T-helper 1 cell treated with Interleukin-12 subunit alpha and Interleukin-12 subunit beta and Interleukin-4 antibody, amounts not matched to agents 30 μg/mL and 1 μg/mL, for 36 hours (primary cell): Measurements from ENCODE around the gene NDUFV3.
"Not testable (repeated sequence)": the region's sequence is repeated elsewhere in the genome, so short reads cannot be mapped to it uniquely, and the experiment has no call there.

Experiments used
- H3K27ac Mint-ChIP-seq: one replicate; pipeline ENCODE4 v1.8.0; 2021; ENCODE audit warnings: mild to moderate bottlenecking, mixed read lengths
- H3K27me3 Mint-ChIP-seq: one replicate; pipeline ENCODE4 v1.8.0; 2021; ENCODE audit warnings: low read depth, mixed read lengths
- H3K36me3 Mint-ChIP-seq: one replicate; pipeline ENCODE4 v1.8.0; 2021; ENCODE audit warnings: low read depth, mixed read lengths
- H3K4me1 Mint-ChIP-seq: one replicate; pipeline ENCODE4 v1.8.0; 2021; ENCODE audit warnings: low read depth, mixed read lengths
- H3K4me3 Mint-ChIP-seq: one replicate; pipeline ENCODE4 v1.8.0; 2021; ENCODE audit warnings: mild to moderate bottlenecking, moderate library complexity, mixed read lengths
- H3K9me3 Mint-ChIP-seq: one replicate; pipeline ENCODE4 v1.8.0; 2021; ENCODE audit warnings: mixed read lengths

Gene NDUFV3

GRCh38 chr21:42892931-42893755 lies at the start of gene NDUFV3:
Gene NDUFV3, plus strand, starts transcription at chr21:42893309. Its CDS starts 25 bp downstream, at chr21:42893334.
- H3K9me3 Mint-ChIP-seq: no peaks in the 10 kb centered on the region
- H3K4me1 Mint-ChIP-seq: peaks cover 12% of the 10 kb centered on the region
- H3K27me3 Mint-ChIP-seq: no peaks in the 10 kb centered on the region
- peak within 1 kb of the TSS; percentile 93 for H3K27ac Mint-ChIP-seq
- peak within 1 kb of the TSS; percentile 85 for H3K4me3 Mint-ChIP-seq
- H3K36me3 Mint-ChIP-seq: peaks cover 9% of the 10 kb centered on the region

- Mint-ChIP-seq H3K27ac (no peak overlapping the region), H3K9me3 (no peaks in the 10 kb centered on the region), H3K4me1 (peaks cover 4% of the 10 kb centered on the region), H3K36me3 (peaks cover 23% of the 10 kb centered on the region), H3K27me3 (no peaks in the 10 kb centered on the region), H3K4me3 (no peak overlapping the region)
Observed at GRCh38 chr21:42844411-42845113, 48.5 kb upstream of the NDUFV3 start.

- H3K4me3 Mint-ChIP-seq: no peak overlapping the region
- peaks cover 4% of the 10 kb centered on the region for H3K4me1 Mint-ChIP-seq
- peaks cover 24% of the 10 kb centered on the region for H3K36me3 Mint-ChIP-seq
- no peak overlapping the region for H3K27ac Mint-ChIP-seq
- no peaks in the 10 kb centered on the region for H3K9me3 Mint-ChIP-seq
- no peaks in the 10 kb centered on the region for H3K27me3 Mint-ChIP-seq
Observed at GRCh38 chr21:42845296-42845965, 47.7 kb upstream of the NDUFV3 start.

GRCh38 chr21:42846221-42846620 lies 46.9 kb upstream of the NDUFV3 start:
- Mint-ChIP-seq H3K4me3 (no peak overlapping the region), H3K9me3 (no peaks in the 10 kb centered on the region), H3K27ac (no peak overlapping the region), H3K27me3 (no peaks in the 10 kb centered on the region), H3K4me1 (peaks cover 4% of the 10 kb centered on the region), H3K36me3 (peaks cover 24% of the 10 kb centered on the region)

GRCh38 chr21:42847051-42847707 lies 45.9 kb upstream of the NDUFV3 start:
- Mint-ChIP-seq H3K27ac (no peak overlapping the region), H3K4me3 (no peak overlapping the region), H3K36me3 (peaks cover 28% of the 10 kb centered on the region), H3K4me1 (peaks cover 4% of the 10 kb centered on the region), H3K27me3 (no peaks in the 10 kb centered on the region), H3K9me3 (no peaks in the 10 kb centered on the region)

GRCh38 chr21:42847726-42848125 lies 45.4 kb upstream of the NDUFV3 start:
- Mint-ChIP-seq H3K27me3 (no peaks in the 10 kb centered on the region), H3K9me3 (no peaks in the 10 kb centered on the region), H3K4me3 (no peak overlapping the region), H3K4me1 (peaks cover 4% of the 10 kb centered on the region), H3K36me3 (peaks cover 28% of the 10 kb centered on the region), H3K27ac (no peak overlapping the region)

- not testable (repeated sequence) for H3K27ac Mint-ChIP-seq, H3K9me3 Mint-ChIP-seq
- peaks cover 30% of the 10 kb centered on the region for H3K36me3 Mint-ChIP-seq
Observed at GRCh38 chr21:42848144-42848931, 44.8 kb upstream of the NDUFV3 start.

GRCh38 chr21:42848932-42849758 lies 44.0 kb upstream of the NDUFV3 start:
- no peak overlapping the region for H3K4me3 Mint-ChIP-seq
- no peaks in the 10 kb centered on the region for H3K9me3 Mint-ChIP-seq
- H3K36me3 Mint-ChIP-seq: peaks cover 27% of the 10 kb centered on the region
- no peaks in the 10 kb centered on the region for H3K27me3 Mint-ChIP-seq
- H3K4me1 Mint-ChIP-seq: peaks cover 4% of the 10 kb centered on the region
- no peak overlapping the region for H3K27ac Mint-ChIP-seq

More at GRCh38 chr21:42848144-42848931, 44.8 kb upstream of the NDUFV3 start:
- not testable (repeated sequence) for H3K27me3 Mint-ChIP-seq, H3K4me1 Mint-ChIP-seq, H3K4me3 Mint-ChIP-seq

GRCh38 chr21:42849759-42850412 lies 43.2 kb upstream of the NDUFV3 start:
- Mint-ChIP-seq H3K9me3 (no peaks in the 10 kb centered on the region), H3K4me1 (peaks cover 4% of the 10 kb centered on the region), H3K36me3 (peaks cover 30% of the 10 kb centered on the region), H3K27ac (no peak overlapping the region), H3K27me3 (no peaks in the 10 kb centered on the region), H3K4me3 (no peak overlapping the region)

- peaks cover 4% of the 10 kb centered on the region for H3K4me1 Mint-ChIP-seq
- H3K36me3 Mint-ChIP-seq: peaks cover 28% of the 10 kb centered on the region
- no peaks in the 10 kb centered on the region for H3K9me3 Mint-ChIP-seq
- no peaks in the 10 kb centered on the region for H3K27me3 Mint-ChIP-seq
- H3K4me3 Mint-ChIP-seq: no peak overlapping the region
- no peak overlapping the region for H3K27ac Mint-ChIP-seq
Observed at GRCh38 chr21:42850463-42850862, 42.6 kb upstream of the NDUFV3 start.

- Mint-ChIP-seq H3K36me3 (peaks cover 26% of the 10 kb centered on the region), H3K27ac (no peak overlapping the region), H3K27me3 (no peaks in the 10 kb centered on the region), H3K4me3 (no peak overlapping the region), H3K9me3 (no peaks in the 10 kb centered on the region), H3K4me1 (peaks cover 4% of the 10 kb centered on the region)
Observed at GRCh38 chr21:42850866-42851391, 42.2 kb upstream of the NDUFV3 start.

- Mint-ChIP-seq H3K27ac (no peak overlapping the region), H3K4me3 (no peak overlapping the region), H3K9me3 (no peaks in the 10 kb centered on the region), H3K27me3 (no peaks in the 10 kb centered on the region), H3K36me3 (peaks cover 31% of the 10 kb centered on the region), H3K4me1 (peaks cover 4% of the 10 kb centered on the region)
Observed at GRCh38 chr21:42851812-42852665, 41.1 kb upstream of the NDUFV3 start.
